ENCODE measurements around the gene CTXN2. TPM values are rescaled to one million over a fixed set of nuclear protein-coding genes. Genes with fewer than 3 reads are reported as not detected.

CTXN2 gene
- polyA plus RNA-seq, 1 of the 3 experiments (the other 2 are of a cell fraction), result 0.02 TPM

DNA sequence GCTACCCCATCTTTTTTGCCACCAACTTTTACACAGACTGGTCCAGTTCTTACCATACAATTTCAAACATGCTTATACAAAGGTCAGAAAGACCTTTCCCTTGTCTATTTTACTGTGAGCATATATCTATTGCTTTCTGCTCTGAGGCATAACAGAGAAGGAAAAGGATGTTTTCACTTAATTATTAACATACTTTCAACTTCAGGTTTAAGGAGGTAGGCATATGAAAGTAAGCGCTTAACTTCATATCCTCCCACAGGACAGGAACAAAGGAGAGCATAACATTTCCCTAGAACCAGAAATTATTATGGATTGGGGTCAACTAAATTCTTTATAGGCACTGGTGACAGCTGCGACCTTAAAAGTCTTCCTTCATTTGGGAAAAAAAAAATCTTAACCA lies 14.5 kb upstream of the CTXN2 start:
- no peak for DNase-seq
- Histone ChIP-seq H3F3A (replicated peaks; ENCODE audit: insufficient read depth) (peaks cover 3% of the 10 kb centered on the region), H3K9ac (peak overlapping the region; percentile 89), H3K9me2 (no peaks in the 10 kb centered on the region), H3K27ac (ENCODE audit: low read depth in 2 of 2, low read length in 1 of 2) (peak overlapping the region; percentile 74 to 93), H3K4me2 (peak overlapping the region; percentile 74), H3K9me3 (0 out of 2 replicates have a peak, but pooled peaks cover 3% of the 10 kb centered on the region), H3K79me2 (ENCODE audit: insufficient read depth) (peaks cover 55% of the 10 kb centered on the region), H2AFZ (ENCODE audit: low read depth) (peak overlapping the region; percentile 95; the same call in 1 of the 2 replicates), H3K27me3 (ENCODE audit: insufficient read depth) (no peaks in the 10 kb centered on the region), H4K20me1 (ENCODE audit: insufficient read depth) (no peaks in the 10 kb centered on the region), H3K4me1 (ENCODE audit: control insufficient read depth in 1 of 2, insufficient read depth in 2 of 2, low read depth in 1 of 2, low read length in 1 of 2) (peaks cover 5 to 8% of the 10 kb centered on the region in 2 experiments; a peak in 3 of 4 replicates), H3K4me3 (ENCODE audit: low read depth in 2 of 2, low read length in 1 of 2) (peak overlapping the region; percentile 61 to 82), H3K36me3 (replicated peaks in 1 of 2; ENCODE audit: control insufficient read depth in 1 of 2, insufficient read depth in 2 of 2, low read length in 1 of 2) (peaks cover 9 to 11% of the 10 kb centered on the region in 2 experiments)
- TF ChIP-seq, protein P1, sequence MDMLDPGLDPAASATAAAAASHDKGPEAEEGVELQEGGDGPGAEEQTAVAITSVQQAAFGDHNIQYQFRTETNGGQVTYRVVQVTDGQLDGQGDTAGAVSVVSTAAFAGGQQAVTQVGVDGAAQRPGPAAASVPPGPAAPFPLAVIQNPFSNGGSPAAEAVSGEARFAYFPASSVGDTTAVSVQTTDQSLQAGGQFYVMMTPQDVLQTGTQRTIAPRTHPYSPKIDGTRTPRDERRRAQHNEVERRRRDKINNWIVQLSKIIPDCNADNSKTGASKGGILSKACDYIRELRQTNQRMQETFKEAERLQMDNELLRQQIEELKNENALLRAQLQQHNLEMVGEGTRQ (IDR thresholded peaks at IDR 0.05; ENCODE audit: borderline replicate concordance, low read depth, low read length), result no peak
- no peak for TF ChIP-seq ELF1 (IDR thresholded peaks at IDR 0.05)
- TF ChIP-seq SIN3A (IDR thresholded peaks at IDR 0.05; ENCODE audit: borderline replicate concordance, low read depth, low read length), result no peak
- TF ChIP-seq CHD2 (IDR thresholded peaks at IDR 0.05; ENCODE audit: low read length, partially characterized antibody), result no peak
- no peak for TF ChIP-seq TAF1 (IDR thresholded peaks at IDR 0.05; ENCODE audit: borderline replicate concordance, low read depth, low read length)
- no peak for TF ChIP-seq MEF2A (IDR thresholded peaks at IDR 0.05; ENCODE audit: borderline replicate concordance, low read depth)
- TF ChIP-seq EZH2phosphoT487 (IDR thresholded peaks at IDR 0.05; ENCODE audit: borderline replicate concordance, low read depth), result no peak
- TF ChIP-seq, protein P2, sequence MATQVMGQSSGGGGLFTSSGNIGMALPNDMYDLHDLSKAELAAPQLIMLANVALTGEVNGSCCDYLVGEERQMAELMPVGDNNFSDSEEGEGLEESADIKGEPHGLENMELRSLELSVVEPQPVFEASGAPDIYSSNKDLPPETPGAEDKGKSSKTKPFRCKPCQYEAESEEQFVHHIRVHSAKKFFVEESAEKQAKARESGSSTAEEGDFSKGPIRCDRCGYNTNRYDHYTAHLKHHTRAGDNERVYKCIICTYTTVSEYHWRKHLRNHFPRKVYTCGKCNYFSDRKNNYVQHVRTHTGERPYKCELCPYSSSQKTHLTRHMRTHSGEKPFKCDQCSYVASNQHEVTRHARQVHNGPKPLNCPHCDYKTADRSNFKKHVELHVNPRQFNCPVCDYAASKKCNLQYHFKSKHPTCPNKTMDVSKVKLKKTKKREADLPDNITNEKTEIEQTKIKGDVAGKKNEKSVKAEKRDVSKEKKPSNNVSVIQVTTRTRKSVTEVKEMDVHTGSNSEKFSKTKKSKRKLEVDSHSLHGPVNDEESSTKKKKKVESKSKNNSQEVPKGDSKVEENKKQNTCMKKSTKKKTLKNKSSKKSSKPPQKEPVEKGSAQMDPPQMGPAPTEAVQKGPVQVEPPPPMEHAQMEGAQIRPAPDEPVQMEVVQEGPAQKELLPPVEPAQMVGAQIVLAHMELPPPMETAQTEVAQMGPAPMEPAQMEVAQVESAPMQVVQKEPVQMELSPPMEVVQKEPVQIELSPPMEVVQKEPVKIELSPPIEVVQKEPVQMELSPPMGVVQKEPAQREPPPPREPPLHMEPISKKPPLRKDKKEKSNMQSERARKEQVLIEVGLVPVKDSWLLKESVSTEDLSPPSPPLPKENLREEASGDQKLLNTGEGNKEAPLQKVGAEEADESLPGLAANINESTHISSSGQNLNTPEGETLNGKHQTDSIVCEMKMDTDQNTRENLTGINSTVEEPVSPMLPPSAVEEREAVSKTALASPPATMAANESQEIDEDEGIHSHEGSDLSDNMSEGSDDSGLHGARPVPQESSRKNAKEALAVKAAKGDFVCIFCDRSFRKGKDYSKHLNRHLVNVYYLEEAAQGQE (IDR thresholded peaks at IDR 0.05; ENCODE audit: low read depth, low read length), result no peak
- TF ChIP-seq EP300 (IDR thresholded peaks at IDR 0.05; ENCODE audit: borderline replicate concordance in 1 of 2, low read depth in 1 of 2, low read length in 1 of 2), result no peak
- TF ChIP-seq, protein P3, sequence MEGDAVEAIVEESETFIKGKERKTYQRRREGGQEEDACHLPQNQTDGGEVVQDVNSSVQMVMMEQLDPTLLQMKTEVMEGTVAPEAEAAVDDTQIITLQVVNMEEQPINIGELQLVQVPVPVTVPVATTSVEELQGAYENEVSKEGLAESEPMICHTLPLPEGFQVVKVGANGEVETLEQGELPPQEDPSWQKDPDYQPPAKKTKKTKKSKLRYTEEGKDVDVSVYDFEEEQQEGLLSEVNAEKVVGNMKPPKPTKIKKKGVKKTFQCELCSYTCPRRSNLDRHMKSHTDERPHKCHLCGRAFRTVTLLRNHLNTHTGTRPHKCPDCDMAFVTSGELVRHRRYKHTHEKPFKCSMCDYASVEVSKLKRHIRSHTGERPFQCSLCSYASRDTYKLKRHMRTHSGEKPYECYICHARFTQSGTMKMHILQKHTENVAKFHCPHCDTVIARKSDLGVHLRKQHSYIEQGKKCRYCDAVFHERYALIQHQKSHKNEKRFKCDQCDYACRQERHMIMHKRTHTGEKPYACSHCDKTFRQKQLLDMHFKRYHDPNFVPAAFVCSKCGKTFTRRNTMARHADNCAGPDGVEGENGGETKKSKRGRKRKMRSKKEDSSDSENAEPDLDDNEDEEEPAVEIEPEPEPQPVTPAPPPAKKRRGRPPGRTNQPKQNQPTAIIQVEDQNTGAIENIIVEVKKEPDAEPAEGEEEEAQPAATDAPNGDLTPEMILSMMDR (IDR thresholded peaks at IDR 0.05), result no peak
- ChIA-PET CTCF (interaction anchor here (1.2 kb wide), 1 partner anchor 109 kb away, joined by 4 read pairs; no protein-coding TSS in a partner anchor), POLR2A (no interaction called here)
- WGBS (ENCODE audit: low lambda C conversion rate), result 13% methylated on average over 2 of the region's 2 CpGs

Measured in SK-N-SH (cell line).